Upper lobe of left lung (tissue), 4 donors: ENCODE data around the gene PRR14.

Source experiments
- EP300 ChIP-seq, 4 donors: sonication (generic); formaldehyde crosslinking; IDR thresholded peaks; one replicate each; pipeline ENCODE4 v1.5.1; 2017; ENCODE audit warnings: antibody characterized with exemption in 4 of 4, control low read depth in 2 of 4
- POLR2AphosphoS5 ChIP-seq, 2 donors: sonication (generic); formaldehyde crosslinking; IDR thresholded peaks; one replicate each; pipeline ENCODE4 v1.5.1; 2017; ENCODE audit warnings: antibody characterized with exemption in 2 of 2
- TF ChIP-seq, protein P1 (sequence below), 6 experiments: fragments of 450-650 bp in 4 of 6; fragments of 200-600 bp in 2 of 6; sonication (generic) in 2 of 6; IDR thresholded peaks; one replicate each; pipeline ENCODE4 v1.5.1; 2016 to 2019; ENCODE audit warnings: antibody characterized with exemption in 6 of 6

- TF ChIP-seq, protein P1, sequence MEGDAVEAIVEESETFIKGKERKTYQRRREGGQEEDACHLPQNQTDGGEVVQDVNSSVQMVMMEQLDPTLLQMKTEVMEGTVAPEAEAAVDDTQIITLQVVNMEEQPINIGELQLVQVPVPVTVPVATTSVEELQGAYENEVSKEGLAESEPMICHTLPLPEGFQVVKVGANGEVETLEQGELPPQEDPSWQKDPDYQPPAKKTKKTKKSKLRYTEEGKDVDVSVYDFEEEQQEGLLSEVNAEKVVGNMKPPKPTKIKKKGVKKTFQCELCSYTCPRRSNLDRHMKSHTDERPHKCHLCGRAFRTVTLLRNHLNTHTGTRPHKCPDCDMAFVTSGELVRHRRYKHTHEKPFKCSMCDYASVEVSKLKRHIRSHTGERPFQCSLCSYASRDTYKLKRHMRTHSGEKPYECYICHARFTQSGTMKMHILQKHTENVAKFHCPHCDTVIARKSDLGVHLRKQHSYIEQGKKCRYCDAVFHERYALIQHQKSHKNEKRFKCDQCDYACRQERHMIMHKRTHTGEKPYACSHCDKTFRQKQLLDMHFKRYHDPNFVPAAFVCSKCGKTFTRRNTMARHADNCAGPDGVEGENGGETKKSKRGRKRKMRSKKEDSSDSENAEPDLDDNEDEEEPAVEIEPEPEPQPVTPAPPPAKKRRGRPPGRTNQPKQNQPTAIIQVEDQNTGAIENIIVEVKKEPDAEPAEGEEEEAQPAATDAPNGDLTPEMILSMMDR (IDR thresholded peaks at IDR 0.05): peak; percentile 77 to 98 (median 95)
- TF ChIP-seq EP300 (IDR thresholded peaks at IDR 0.05) (peak in 1 of 4 donors; percentile 62), POLR2AphosphoS5 (IDR thresholded peaks at IDR 0.05) (peak; percentile 82 to 97)
These were observed 7.3 kb downstream of the PRR14 start, which contains the start of gene FBRS for GRCh38 chr16:30657866-30658730.
